DOHH2 (cell line): ENCODE measurements around the gene SLC25A13.

Experiments used
- H3F3A ChIP-seq: fragments of 200-600 bp; sonication (generic), shearing (Covaris generic); 2 replicates; pipeline ENCODE4 v1.6.0; 2016; ENCODE audit warnings: antibody characterized with exemption, mild to moderate bottlenecking; ENCODE audit not compliant: control insufficient read depth, insufficient read depth
- H3K27ac ChIP-seq: fragments of 200-600 bp; sonication (generic); 2 replicates; pipeline ENCODE4 v1.5.1; 2014; ENCODE audit warnings: low read depth, mild to moderate bottlenecking, low read length, moderate library complexity
- H3K27me3 ChIP-seq: fragments of 200-600 bp; sonication (generic); 2 replicates; pipeline ENCODE4 v1.6.1; 2014; ENCODE audit warnings: mild to moderate bottlenecking, low read length, mixed read lengths; ENCODE audit not compliant: control insufficient read depth
- H3K36me3 ChIP-seq: fragments of 200-600 bp; sonication (generic); 2 replicates; pipeline ENCODE4 v1.6.1; 2014; ENCODE audit warnings: mild to moderate bottlenecking, low read length, moderate library complexity, mixed read lengths; ENCODE audit not compliant: control insufficient read depth
- H3K4me1 ChIP-seq: fragments of 200-600 bp; sonication (generic); 2 replicates; pipeline ENCODE4 v1.6.1; 2014; ENCODE audit warnings: mild to moderate bottlenecking, low read length, mixed read lengths; ENCODE audit not compliant: control insufficient read depth
- H3K4me2 ChIP-seq: fragments of 200-600 bp; sonication (generic); 2 replicates; pipeline ENCODE4 v1.6.0; 2014; ENCODE audit warnings: mild to moderate bottlenecking, low read length, moderate library complexity
- H3K4me3 ChIP-seq: fragments of 200-600 bp; sonication (generic); 2 replicates; pipeline ENCODE4 v1.5.1; 2014; ENCODE audit warnings: mild to moderate bottlenecking, low read length, mixed read lengths
- H3K79me2 ChIP-seq: fragments of 200-600 bp; sonication (generic); 2 replicates; pipeline ENCODE4 v1.6.1; 2014; ENCODE audit warnings: mild to moderate bottlenecking, low read length, mixed read lengths; ENCODE audit not compliant: control insufficient read depth
- H3K9me2 ChIP-seq: fragments of 200-600 bp; sonication (generic); replicated peaks from 2 replicates; pipeline ENCODE4 v1.6.1; 2014; ENCODE audit warnings: mild to moderate bottlenecking, low read length, mixed read lengths; ENCODE audit not compliant: control insufficient read depth
- H3K9me3 ChIP-seq: fragments of 200-600 bp; sonication (generic); 2 replicates; pipeline ENCODE4 v1.6.1; 2014; ENCODE audit warnings: antibody characterized with exemption, low read length, mixed read lengths; ENCODE audit not compliant: control insufficient read depth, insufficient read depth
- H4K20me1 ChIP-seq: fragments of 200-600 bp; sonication (generic); 2 replicates; pipeline ENCODE4 v1.6.0; 2014; ENCODE audit warnings: low read depth, mild to moderate bottlenecking, antibody characterized with exemption, low read length, moderate library complexity; ENCODE audit not compliant: control insufficient read depth, insufficient read depth
- EZH2phosphoT487 ChIP-seq: fragments of 200-600 bp; sonication (generic); IDR thresholded peaks from 2 replicates; pipeline ENCODE4 v1.6.1; 2017; ENCODE audit warnings: borderline replicate concordance, mild to moderate bottlenecking, antibody characterized with exemption, low read length, moderate library complexity, mixed read lengths
- TF ChIP-seq, protein P1 (sequence below): fragments of 200-600 bp; sonication (generic); IDR thresholded peaks from one replicate; pipeline ENCODE4 v1.5.1; 2014; ENCODE audit warnings: antibody characterized with exemption, mild to moderate bottlenecking, low read depth, low read length; ENCODE audit not compliant: poor library complexity, severe bottlenecking

Gene SLC25A13

DNA sequence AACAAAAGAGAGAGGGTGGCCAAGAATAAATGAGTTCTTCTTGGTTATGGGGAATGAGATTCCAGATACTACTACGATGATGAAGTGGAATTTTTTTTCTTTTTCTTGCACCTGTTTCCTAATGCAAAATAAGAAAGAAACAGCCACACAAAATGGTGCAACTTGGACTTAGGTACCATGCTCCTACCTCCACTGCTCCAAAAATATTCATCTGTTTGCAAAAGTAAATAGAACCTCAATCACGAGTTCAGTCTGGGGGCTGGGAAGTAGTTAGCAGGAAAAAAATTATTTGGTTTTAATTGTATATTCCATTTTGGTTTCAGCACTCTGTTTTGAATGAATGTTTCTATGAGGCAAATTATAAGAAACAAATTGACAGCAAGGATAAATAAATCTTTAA, 73.5 kb downstream of the SLC25A13 start:
- Histone ChIP-seq H3K9me3 (no peaks in the 10 kb centered on the region), H3F3A (no peaks in the 10 kb centered on the region), H3K9me2 (no peaks in the 10 kb centered on the region; the same call in 1 of the 2 replicates), H3K79me2 (no peaks in the 10 kb centered on the region), H3K36me3 (no peaks in the 10 kb centered on the region), H3K4me1 (0 out of 2 replicates have a peak, but pooled peaks cover 2% of the 10 kb centered on the region), H3K4me2 (no peak overlapping the region), H3K27me3 (no peaks in the 10 kb centered on the region), H3K4me3 (no peak overlapping the region), H3K27ac (no peak overlapping the region), H4K20me1 (no peaks in the 10 kb centered on the region)
- TF ChIP-seq, protein P1, sequence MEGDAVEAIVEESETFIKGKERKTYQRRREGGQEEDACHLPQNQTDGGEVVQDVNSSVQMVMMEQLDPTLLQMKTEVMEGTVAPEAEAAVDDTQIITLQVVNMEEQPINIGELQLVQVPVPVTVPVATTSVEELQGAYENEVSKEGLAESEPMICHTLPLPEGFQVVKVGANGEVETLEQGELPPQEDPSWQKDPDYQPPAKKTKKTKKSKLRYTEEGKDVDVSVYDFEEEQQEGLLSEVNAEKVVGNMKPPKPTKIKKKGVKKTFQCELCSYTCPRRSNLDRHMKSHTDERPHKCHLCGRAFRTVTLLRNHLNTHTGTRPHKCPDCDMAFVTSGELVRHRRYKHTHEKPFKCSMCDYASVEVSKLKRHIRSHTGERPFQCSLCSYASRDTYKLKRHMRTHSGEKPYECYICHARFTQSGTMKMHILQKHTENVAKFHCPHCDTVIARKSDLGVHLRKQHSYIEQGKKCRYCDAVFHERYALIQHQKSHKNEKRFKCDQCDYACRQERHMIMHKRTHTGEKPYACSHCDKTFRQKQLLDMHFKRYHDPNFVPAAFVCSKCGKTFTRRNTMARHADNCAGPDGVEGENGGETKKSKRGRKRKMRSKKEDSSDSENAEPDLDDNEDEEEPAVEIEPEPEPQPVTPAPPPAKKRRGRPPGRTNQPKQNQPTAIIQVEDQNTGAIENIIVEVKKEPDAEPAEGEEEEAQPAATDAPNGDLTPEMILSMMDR, result no peak
- TF ChIP-seq EZH2phosphoT487, result no peak

DNA sequence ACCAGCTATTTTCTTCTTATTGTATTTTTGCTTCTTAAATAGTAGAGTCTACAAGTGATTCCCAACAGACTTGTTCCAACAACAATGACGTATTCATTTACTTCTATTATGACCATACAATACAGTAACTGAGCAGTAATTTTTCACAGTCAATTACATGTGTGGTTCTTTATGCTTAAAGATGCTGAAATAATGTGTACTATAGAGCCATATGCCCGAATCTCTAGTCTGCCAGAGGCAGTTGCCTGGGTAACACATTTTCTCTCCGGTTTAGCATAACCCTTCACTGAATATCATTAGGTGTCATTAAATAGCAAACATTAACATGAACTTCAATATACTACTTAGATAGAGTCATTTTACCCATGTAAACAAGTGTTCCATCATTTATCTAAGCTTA, 75.0 kb downstream of the SLC25A13 start:
- H3K9me3 ChIP-seq, result no peaks in the 10 kb centered on the region
- H3K27me3 ChIP-seq, result no peaks in the 10 kb centered on the region
- 0 out of 2 replicates have a peak, but pooled peaks cover 2% of the 10 kb centered on the region for H3K4me1 ChIP-seq
- H3K9me2 ChIP-seq, result no peaks in the 10 kb centered on the region
- no peak for TF ChIP-seq EZH2phosphoT487
- TF ChIP-seq, protein P1, result no peak
- H3K4me2 ChIP-seq, result no peak overlapping the region
- no peaks in the 10 kb centered on the region for H3K79me2 ChIP-seq
- H3K27ac ChIP-seq, result no peak overlapping the region
- H4K20me1 ChIP-seq, result no peaks in the 10 kb centered on the region
- H3K36me3 ChIP-seq, result no peaks in the 10 kb centered on the region
- no peak overlapping the region for H3K4me3 ChIP-seq
- H3F3A ChIP-seq, result no peaks in the 10 kb centered on the region

DNA sequence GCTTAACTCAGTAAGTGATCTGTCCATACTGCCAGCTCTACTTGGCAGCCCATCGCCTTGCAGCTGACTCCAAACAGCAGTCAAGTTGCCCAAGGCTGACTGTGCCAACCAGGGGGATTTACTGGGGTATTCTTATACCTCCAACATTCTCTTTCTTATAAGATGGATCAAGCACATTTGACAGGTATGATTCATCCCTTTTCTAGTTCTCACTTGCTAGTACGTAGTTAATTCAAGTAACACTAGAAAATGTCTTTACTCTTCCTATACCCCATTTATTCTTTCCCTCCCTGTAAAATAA, 77.0 kb downstream of the SLC25A13 start:
- no peaks in the 10 kb centered on the region for H3K4me1 ChIP-seq
- no peaks in the 10 kb centered on the region for H4K20me1 ChIP-seq
- no peak overlapping the region for H3K27ac ChIP-seq
- no peaks in the 10 kb centered on the region for H3K27me3 ChIP-seq
- H3F3A ChIP-seq, result no peaks in the 10 kb centered on the region
- H3K79me2 ChIP-seq, result no peaks in the 10 kb centered on the region
- H3K4me3 ChIP-seq, result no peak overlapping the region
- no peak overlapping the region for H3K4me2 ChIP-seq
- no peaks in the 10 kb centered on the region for H3K9me3 ChIP-seq
- H3K9me2 ChIP-seq, result no peaks in the 10 kb centered on the region
- H3K36me3 ChIP-seq, result no peaks in the 10 kb centered on the region
- TF ChIP-seq, protein P1, result no peak
- no peak for TF ChIP-seq EZH2phosphoT487
